Endodermal cell (in vitro differentiated cells): ENCODE data around the gene MRPS12. TPM values are rescaled to one million over a fixed set of nuclear protein-coding genes. Genes with fewer than 3 reads are reported as not detected.
A peak's percentile ranks its signal among the peaks of the same experiment; 100 is the strongest.

Experiments
- DNase-seq: peaks from one replicate; pipeline ENCODE4 v3.0.0-alpha.2; 2017
- H3K27ac ChIP-seq: 2 replicates; pipeline ENCODE4 v1.5.1; 2013; ENCODE audit warnings: mild to moderate bottlenecking, low read depth, low read length, moderate library complexity
- H3K27me3 ChIP-seq: 2 replicates; pipeline ENCODE4 v1.6.1; 2013; ENCODE audit warnings: mild to moderate bottlenecking, low read length, moderate library complexity; ENCODE audit not compliant: insufficient read depth, control insufficient read depth, poor library complexity, severe bottlenecking
- H3K36me3 ChIP-seq: 2 replicates; pipeline ENCODE4 v1.7.0; 2013; ENCODE audit warnings: mild to moderate bottlenecking, low read length, moderate library complexity; ENCODE audit not compliant: control insufficient read depth, insufficient read depth
- H3K4me1 ChIP-seq: one replicate; pipeline ENCODE4 v1.7.0; 2013; ENCODE audit warnings: low read length; ENCODE audit not compliant: control insufficient read depth, insufficient read depth
- H3K4me3 ChIP-seq: 2 replicates; pipeline ENCODE4 v1.5.1; 2013; ENCODE audit warnings: mild to moderate bottlenecking, low read length, moderate library complexity
- H3K9ac ChIP-seq: 2 replicates; pipeline ENCODE4 v1.6.1; 2013; ENCODE audit warnings: mild to moderate bottlenecking, low read length, moderate library complexity; ENCODE audit not compliant: poor library complexity, severe bottlenecking; ENCODE audit errors: extremely low read depth
- H3K9me3 ChIP-seq: 2 replicates; pipeline ENCODE4 v1.6.1; 2013; ENCODE audit warnings: mild to moderate bottlenecking, low read length, moderate library complexity; ENCODE audit not compliant: control insufficient read depth
- H3K27ac Mint-ChIP-seq: 2 replicates; pipeline ENCODE4 v1.8.0; 2020; ENCODE audit warnings: mixed read lengths
- H3K27me3 Mint-ChIP-seq: 2 replicates; pipeline ENCODE4 v1.8.0; 2021; ENCODE audit warnings: mild to moderate bottlenecking, mixed read lengths; ENCODE audit not compliant: insufficient read depth
- H3K36me3 Mint-ChIP-seq: 2 replicates; pipeline ENCODE4 v1.8.0; 2020; ENCODE audit warnings: low read depth, mixed read lengths
- H3K4me1 Mint-ChIP-seq: 2 replicates; pipeline ENCODE4 v1.8.0; 2020; ENCODE audit warnings: mixed read lengths
- H3K4me3 Mint-ChIP-seq: 2 replicates; pipeline ENCODE4 v1.8.0; 2020; ENCODE audit warnings: mild to moderate bottlenecking, moderate library complexity, mixed read lengths
- H3K9me3 Mint-ChIP-seq: 2 replicates; pipeline ENCODE4 v1.8.0; 2020; ENCODE audit warnings: mild to moderate bottlenecking, mixed read lengths
- WGBS, 2 experiments: methylation state at CpG; one replicate each; pipeline versions ENCODE4 v1.1.5 to v1.1.7; 2013; ENCODE audit warnings: missing lambda C conversion rate in 2 of 2, mixed read lengths in 1 of 2; ENCODE audit not compliant: insufficient coverage in 1 of 2, insufficient read length in 1 of 2; 5-methylcytosine and 5-hydroxymethylcytosine counted together
- total RNA-seq, 2 donors: library from RNA; stranded (reverse); fragmentation: NEBNext Ultra II Directional in 1 of 2; extraction: Animal tissue kit (Norgen Biotek cat#: 25700) in 1 of 2; gene quantifications; 2 replicates in 1 of 2; 3 replicates in 1 of 2; pipeline ENCODE4 v1.2.1, GENCODE V29; 2021
- TF ChIP-seq, protein P1 (sequence below): fragments of 200-600 bp; sonication (generic); conservative IDR thresholded peaks from 2 replicates; pipeline ENCODE4 v1.5.0; 2021; ENCODE audit warnings: antibody characterized with exemption, mild to moderate bottlenecking

Gene MRPS12
- total RNA-seq, 2 donors from 2014 or later, result 37.5 to 38.3 TPM

DNA sequence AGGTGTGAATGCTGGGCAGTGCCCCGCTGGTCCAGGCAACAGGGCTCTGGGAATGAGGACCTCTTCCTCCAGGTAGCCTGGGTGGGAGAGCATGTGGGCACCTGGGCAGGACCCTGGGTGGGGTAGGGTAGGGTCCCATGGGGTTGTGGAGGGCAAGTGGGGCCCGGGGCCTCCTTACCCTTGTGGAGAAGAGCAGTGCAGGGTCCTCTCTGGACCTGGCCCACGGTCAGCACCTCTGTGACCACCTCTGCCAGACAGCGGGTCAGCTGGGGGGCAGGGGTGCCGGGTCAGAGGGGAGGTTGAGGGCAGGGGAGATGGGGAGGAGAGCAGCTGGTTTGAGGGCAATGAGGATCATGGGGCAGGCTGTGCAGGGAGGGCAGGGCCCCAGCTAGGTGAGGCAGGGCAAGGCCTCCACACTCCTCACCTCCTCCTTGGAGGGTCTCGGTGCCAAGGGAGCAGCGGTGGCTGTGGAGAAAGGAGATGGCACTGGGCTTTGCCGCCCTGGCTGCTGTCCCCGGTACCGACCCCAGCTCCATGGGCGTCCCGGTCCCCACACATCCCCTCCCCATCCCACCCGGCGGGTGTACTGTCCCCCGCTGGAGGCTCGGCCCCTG is 19.2 kb upstream of the MRPS12 start:
- no peaks in the 10 kb centered on the region for H3K9me3 ChIP-seq
- H3K9ac ChIP-seq, result no peak overlapping the region
- TF ChIP-seq, protein P1, sequence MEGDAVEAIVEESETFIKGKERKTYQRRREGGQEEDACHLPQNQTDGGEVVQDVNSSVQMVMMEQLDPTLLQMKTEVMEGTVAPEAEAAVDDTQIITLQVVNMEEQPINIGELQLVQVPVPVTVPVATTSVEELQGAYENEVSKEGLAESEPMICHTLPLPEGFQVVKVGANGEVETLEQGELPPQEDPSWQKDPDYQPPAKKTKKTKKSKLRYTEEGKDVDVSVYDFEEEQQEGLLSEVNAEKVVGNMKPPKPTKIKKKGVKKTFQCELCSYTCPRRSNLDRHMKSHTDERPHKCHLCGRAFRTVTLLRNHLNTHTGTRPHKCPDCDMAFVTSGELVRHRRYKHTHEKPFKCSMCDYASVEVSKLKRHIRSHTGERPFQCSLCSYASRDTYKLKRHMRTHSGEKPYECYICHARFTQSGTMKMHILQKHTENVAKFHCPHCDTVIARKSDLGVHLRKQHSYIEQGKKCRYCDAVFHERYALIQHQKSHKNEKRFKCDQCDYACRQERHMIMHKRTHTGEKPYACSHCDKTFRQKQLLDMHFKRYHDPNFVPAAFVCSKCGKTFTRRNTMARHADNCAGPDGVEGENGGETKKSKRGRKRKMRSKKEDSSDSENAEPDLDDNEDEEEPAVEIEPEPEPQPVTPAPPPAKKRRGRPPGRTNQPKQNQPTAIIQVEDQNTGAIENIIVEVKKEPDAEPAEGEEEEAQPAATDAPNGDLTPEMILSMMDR, result no peak
- WGBS, 2 experiments, result 82 to 96% methylated on average over 8 to 15 of the region's 16 CpGs
- Mint-ChIP-seq H3K9me3 (peaks cover 2% of the 10 kb centered on the region), H3K36me3 (peaks cover 25% of the 10 kb centered on the region), H3K4me3 (no peak overlapping the region), H3K27ac (no peak overlapping the region), H3K27me3 (peaks cover 12% of the 10 kb centered on the region), H3K4me1 (no peaks in the 10 kb centered on the region)
- peaks cover 6% of the 10 kb centered on the region for H3K36me3 ChIP-seq
- H3K27me3 ChIP-seq, result no peaks in the 10 kb centered on the region
- peak overlapping the region; percentile 38 for H3K27ac ChIP-seq
- no peaks in the 10 kb centered on the region for H3K4me1 ChIP-seq
- DNase-seq, result no peak
- H3K4me3 ChIP-seq, result no peak overlapping the region

DNA sequence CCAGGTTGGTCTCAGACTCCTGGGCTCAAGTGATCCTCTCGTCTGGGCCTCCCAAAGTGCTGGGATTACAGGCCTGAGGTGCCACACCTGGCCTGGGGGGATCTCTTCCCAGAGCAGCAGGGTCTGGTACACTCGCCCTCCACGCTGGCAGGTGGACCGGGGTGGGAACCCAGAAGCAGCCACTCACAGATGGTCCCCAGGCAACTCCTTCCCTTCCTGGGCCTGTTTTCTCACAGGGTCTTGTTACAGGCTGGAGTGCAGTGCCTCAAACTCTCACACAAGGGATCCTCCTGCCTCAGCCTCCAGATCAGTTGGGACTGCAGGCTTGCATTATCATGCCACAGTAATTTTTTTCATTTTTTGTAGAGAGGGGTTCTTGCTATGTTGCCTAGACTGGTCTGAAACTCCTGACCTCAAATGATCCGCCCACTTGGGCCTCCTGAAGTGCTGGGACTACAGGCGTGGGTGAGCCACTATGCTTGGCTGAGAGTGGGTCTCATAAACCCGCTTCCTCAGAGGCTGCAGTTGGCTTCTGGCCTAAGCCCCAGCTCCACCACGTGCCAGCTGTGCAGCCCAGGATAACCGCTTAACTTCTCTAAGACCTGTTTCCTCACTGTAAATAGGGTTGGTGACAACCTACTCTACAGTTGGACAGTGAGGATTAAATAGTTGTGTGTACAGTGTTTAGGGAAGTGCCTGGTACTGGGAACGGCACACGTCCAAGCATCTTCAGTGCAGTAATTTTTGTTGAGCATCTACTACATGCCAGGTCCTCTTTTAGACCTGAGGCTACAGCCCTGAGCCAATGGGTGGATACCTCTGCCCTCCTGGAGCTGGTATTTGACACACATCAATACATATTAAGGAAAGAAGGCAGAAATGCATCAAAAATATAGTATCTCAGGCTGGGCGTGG is 17.9 kb upstream of the MRPS12 start:
- peaks cover 12% of the 10 kb centered on the region for H3K27me3 Mint-ChIP-seq
- no peak overlapping the region for H3K4me3 Mint-ChIP-seq
- Histone ChIP-seq H3K9me3 (no peaks in the 10 kb centered on the region), H3K27me3 (no peaks in the 10 kb centered on the region), H3K27ac (peak overlapping the region; percentile 70), H3K4me1 (no peaks in the 10 kb centered on the region), H3K9ac (no peak overlapping the region), H3K4me3 (no peak overlapping the region), H3K36me3 (peaks cover 5% of the 10 kb centered on the region)
- TF ChIP-seq, protein P1, result no peak
- peaks cover 13% of the 10 kb centered on the region for H3K36me3 Mint-ChIP-seq
- H3K4me1 Mint-ChIP-seq, result no peaks in the 10 kb centered on the region
- no peak for DNase-seq
- peaks cover under 1% of the 10 kb centered on the region for H3K9me3 Mint-ChIP-seq
- no peak overlapping the region for H3K27ac Mint-ChIP-seq
- 85 to 90% methylated on average over 12 of the region's 12 CpGs for WGBS, 2 experiments

DNA sequence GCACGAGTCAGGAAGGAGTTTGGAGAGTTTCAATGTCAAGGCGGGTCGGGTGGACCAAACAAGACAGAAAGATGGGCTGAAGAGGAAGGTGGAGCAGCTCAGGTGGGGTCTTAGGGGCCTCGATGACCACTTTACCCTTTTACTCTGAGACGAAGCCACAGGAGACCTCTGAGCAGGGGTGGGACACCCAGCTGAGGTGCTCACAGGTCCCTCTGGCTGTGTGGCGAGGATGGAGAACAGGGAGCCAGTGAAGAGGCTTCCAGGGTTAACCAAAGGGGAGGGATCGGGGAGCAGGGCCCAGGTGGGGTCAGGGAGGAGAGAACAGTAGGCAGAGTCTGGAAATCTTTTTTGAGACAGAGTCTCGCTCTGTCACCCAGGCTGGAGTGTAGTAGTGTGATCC is 16.8 kb upstream of the MRPS12 start:
- TF ChIP-seq, protein P1, result no peak
- H3K27ac Mint-ChIP-seq, result no peak overlapping the region
- peaks cover 11% of the 10 kb centered on the region for H3K36me3 Mint-ChIP-seq
- no peaks in the 10 kb centered on the region for H3K4me1 ChIP-seq
- H3K4me3 ChIP-seq, result no peak overlapping the region
- no peaks in the 10 kb centered on the region for H3K27me3 ChIP-seq
- no peaks in the 10 kb centered on the region for H3K9me3 Mint-ChIP-seq
- peaks cover 12% of the 10 kb centered on the region for H3K27me3 Mint-ChIP-seq
- WGBS, 2 experiments, result 93 to 97% methylated on average over 4 to 8 of the region's 8 CpGs
- H3K9ac ChIP-seq, result no peak overlapping the region
- peaks cover 5% of the 10 kb centered on the region for H3K36me3 ChIP-seq
- no peaks in the 10 kb centered on the region for H3K4me1 Mint-ChIP-seq
- H3K27ac ChIP-seq, result no peak overlapping the region
- DNase-seq, result no peak
- no peaks in the 10 kb centered on the region for H3K9me3 ChIP-seq
- H3K4me3 Mint-ChIP-seq, result no peak overlapping the region
